GM12864 (cell line): ENCODE results near the gene TAC3.
"Not testable (repeated sequence)": the region's sequence is repeated elsewhere in the genome, so short reads cannot be mapped to it uniquely, and the experiment has no call there.

ENCODE experiments used
- DNase-seq: peaks from one replicate; pipeline ENCODE4 v3.0.0-alpha.2; 2011; ENCODE audit warnings: low read depth
- H3K4me3 ChIP-seq: 2 replicates; pipeline ENCODE4 v1.5.1; 2011; ENCODE audit warnings: mild to moderate bottlenecking, low read depth, low read length, control low read depth
- CTCF ChIP-seq: IDR thresholded peaks from 2 replicates; pipeline ENCODE4 v1.5.1; 2011; ENCODE audit warnings: low read depth, mild to moderate bottlenecking, moderate library complexity, low read length, control low read depth, inconsistent platforms; ENCODE audit errors: missing control alignments

The TAC3 gene

GRCh38 chr12:57033431-57033830 lies 17.1 kb upstream of the TAC3 start:
- no peak overlapping the region for H3K4me3 ChIP-seq
- no peak for TF ChIP-seq CTCF
- DNase-seq = no peak

GRCh38 chr12:57031789-57032188 lies 15.5 kb upstream of the TAC3 start:
- no peak for DNase-seq
- H3K4me3 ChIP-seq = no peak overlapping the region
- TF ChIP-seq CTCF = no peak

GRCh38 chr12:57031138-57031725 lies 14.9 kb upstream of the TAC3 start:
- no peak for DNase-seq

GRCh38 chr12:57029457-57029856 lies 13.1 kb upstream of the TAC3 start:
- no peak for DNase-seq
- no peak overlapping the region for H3K4me3 ChIP-seq

More at GRCh38 chr12:57031138-57031725, 14.9 kb upstream of the TAC3 start:
- H3K4me3 ChIP-seq = no peak overlapping the region
- peak; percentile 13 for TF ChIP-seq CTCF

GRCh38 chr12:57027805-57028153 lies 11.4 kb upstream of the TAC3 start:
- DNase-seq = no peak
- no peak overlapping the region for H3K4me3 ChIP-seq
- TF ChIP-seq CTCF = no peak

More at GRCh38 chr12:57029457-57029856, 13.1 kb upstream of the TAC3 start:
- TF ChIP-seq CTCF = no peak

GRCh38 chr12:57027011-57027804 lies 10.9 kb upstream of the TAC3 start:
- no peak for DNase-seq
- no peak for TF ChIP-seq CTCF
- no peak overlapping the region for H3K4me3 ChIP-seq

GRCh38 chr12:57025196-57025595 lies 8.9 kb upstream of the TAC3 start:
- H3K4me3 ChIP-seq = no peak overlapping the region
- DNase-seq = no peak
- TF ChIP-seq CTCF = no peak

GRCh38 chr12:57022324-57022723 lies 6.0 kb upstream of the TAC3 start:
- DNase-seq, H3K4me3 ChIP-seq: not testable (repeated sequence)
